ENCODE data around the gene IGLON5.

IGLON5 gene

DNA sequence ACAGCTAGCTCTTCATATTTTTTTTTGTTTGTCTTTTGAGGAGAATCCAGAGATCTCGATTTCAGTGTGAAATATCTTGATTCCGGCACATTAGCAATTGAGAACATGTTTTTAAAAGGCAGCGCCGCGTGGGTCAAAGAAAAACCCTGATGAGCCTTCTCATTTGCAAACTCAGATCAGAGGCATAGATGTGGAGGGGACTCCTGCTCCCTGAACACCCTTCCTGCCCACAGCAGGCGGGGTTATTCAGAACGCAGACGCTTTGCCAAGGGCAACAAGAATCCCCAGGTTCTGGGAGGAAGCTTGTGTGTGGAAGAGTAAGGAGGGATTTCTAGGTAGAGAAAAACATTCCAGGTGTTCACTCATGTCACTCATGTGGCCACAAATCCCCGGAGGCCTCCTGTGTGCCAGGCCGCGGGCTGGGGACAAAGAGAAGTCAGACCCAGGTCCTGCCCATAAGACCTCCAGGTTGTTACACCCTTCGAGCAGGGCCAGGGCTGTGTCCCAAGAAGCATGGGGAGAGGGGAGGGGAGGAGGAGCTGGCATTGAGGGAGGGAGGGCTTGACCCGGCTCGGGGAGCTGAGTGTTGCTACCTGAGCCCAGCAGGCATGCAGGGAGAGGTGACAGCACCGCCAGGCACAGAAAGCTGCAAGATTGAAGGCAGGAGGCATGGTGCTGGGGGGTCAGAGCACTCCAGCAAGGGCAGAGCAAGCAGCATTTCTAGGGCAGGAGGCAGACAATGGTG is 15.9 kb upstream of the IGLON5 start:
- TF ChIP-seq, protein P1, sequence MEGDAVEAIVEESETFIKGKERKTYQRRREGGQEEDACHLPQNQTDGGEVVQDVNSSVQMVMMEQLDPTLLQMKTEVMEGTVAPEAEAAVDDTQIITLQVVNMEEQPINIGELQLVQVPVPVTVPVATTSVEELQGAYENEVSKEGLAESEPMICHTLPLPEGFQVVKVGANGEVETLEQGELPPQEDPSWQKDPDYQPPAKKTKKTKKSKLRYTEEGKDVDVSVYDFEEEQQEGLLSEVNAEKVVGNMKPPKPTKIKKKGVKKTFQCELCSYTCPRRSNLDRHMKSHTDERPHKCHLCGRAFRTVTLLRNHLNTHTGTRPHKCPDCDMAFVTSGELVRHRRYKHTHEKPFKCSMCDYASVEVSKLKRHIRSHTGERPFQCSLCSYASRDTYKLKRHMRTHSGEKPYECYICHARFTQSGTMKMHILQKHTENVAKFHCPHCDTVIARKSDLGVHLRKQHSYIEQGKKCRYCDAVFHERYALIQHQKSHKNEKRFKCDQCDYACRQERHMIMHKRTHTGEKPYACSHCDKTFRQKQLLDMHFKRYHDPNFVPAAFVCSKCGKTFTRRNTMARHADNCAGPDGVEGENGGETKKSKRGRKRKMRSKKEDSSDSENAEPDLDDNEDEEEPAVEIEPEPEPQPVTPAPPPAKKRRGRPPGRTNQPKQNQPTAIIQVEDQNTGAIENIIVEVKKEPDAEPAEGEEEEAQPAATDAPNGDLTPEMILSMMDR (IDR thresholded peaks at IDR 0.05; ENCODE audit: extremely low read depth, missing control alignments) = no peak
- DNase-seq (ENCODE audit: low spot score) = no peak

DNA sequence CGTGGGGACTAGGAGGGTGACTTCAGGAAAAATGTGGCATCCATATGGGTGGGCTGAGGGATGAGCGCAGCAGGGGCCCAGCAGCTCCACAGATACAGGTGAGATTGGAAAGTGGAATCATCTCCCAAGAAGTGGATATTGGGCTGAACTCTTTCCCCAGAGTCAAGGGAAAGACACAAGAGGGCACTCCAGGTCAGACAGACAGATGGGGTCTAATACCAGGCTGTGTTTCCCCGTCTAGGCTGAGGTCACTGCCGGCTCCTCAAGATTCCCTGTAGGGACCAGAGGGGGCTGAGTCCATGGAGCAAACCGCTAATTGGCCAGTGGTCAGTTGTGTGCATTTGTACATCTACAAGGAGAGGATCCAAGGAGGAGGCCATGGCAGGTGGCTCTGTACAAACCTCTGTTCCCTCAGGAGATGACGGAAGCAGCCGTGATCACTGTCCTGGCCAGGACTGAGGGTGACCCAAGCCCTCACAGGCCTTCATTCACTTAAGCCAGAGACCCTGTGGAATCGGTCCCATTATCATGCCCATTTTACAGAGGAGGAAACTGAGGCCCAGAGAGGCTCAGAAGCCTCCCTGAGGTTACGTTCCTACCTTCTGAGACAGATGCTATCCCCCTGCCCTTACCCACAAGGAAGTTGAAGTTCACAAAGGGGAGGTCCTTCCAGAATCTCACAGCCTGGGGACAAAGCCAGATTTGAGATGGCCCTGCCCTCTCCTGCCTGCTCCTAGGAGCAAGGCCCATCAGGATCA is 14.9 kb upstream of the IGLON5 start:
- DNase-seq (ENCODE audit: low spot score) = no peak
- TF ChIP-seq, protein P1 (IDR thresholded peaks at IDR 0.05; ENCODE audit: extremely low read depth, missing control alignments) = no peak

DNA sequence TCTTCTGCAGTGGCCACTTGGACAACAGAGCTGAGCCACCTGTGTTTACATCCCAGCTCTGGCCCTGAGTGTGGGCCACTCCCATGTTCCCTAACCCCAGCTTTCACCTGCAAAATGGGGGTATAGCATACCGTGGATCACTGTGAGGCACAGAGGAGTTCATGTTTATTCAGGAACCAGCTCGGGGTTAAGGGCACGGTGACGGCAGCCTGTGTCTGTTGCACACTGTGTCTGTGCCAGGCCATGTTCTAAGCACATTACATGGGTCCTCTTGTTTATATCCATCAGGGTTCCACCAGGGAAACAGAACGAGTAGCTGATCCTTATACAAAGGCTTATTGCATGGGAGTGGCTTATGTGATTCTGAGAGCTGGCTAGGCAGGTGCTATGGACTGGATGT is 14.0 kb upstream of the IGLON5 start:
- no peak for DNase-seq (ENCODE audit: low spot score)

DNA sequence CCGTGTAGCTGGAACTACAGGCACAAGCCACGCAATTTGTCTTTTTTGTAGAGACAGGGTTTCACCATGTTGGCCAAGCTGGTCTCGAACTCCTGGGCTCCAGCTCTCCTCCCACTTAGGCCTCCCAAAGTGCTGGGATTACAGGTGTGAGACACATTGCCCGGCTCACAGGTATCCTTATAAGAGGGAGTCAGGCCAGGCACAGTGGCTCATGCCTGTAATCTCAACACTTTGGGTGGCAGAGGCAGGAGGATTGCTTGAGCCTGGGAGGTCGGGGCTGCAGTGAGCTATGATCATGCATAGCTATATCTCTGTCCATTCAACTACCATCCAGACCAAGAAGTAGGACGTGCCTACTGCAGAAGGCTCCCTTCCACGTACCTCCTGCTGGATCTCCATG is 10.2 kb upstream of the IGLON5 start:
- no peak for DNase-seq (ENCODE audit: low spot score)

More for the DNA sequence above, 14.0 kb upstream of the IGLON5 start:
- TF ChIP-seq, protein P1 (IDR thresholded peaks at IDR 0.05; ENCODE audit: extremely low read depth, missing control alignments) = no peak

DNA sequence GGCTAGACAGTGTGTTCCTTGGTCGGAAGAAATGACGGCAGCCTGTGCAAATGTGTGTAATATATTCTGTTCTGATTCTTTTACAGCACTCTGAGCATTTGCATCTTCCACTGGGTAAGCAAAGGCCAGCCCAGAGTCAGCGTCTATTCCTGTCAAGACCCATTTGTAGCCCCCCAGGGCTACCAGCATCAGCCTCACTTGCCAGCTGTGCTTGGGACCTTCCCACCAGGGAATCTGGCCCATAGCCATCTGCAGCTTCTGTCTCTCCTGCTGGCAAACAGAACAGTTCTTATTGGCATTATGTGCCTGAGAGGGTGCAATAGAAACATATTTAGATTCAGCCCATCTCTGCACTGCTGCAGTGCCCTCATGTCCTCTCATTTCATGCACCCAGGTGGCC is 6.0 kb upstream of the IGLON5 start:
- TF ChIP-seq, protein P1 (IDR thresholded peaks at IDR 0.05; ENCODE audit: extremely low read depth, missing control alignments) = no peak
- no peak for DNase-seq (ENCODE audit: low spot score)

More for the DNA sequence above, 10.2 kb upstream of the IGLON5 start:
- TF ChIP-seq, protein P1 (IDR thresholded peaks at IDR 0.05; ENCODE audit: extremely low read depth, missing control alignments) = no peak

DNA sequence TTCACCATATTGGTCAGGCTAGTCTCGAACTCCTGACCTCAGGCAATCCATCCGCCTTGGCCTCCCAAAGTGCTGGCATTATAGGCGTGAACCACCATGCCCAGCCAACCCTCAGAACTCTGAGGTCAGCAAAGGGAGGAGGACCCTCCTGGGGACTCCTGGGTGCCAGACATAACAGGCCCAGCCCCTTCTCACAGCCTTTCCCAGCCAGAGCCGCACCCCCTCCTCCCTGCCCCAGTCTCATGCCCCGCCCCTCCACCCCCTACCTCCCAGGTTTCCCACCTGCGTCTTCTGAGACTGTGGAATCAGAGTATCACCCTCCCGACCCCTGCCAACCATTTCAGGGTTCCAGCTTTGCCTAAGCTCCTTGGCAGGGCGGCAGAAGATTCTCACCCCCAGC is 5.2 kb downstream of the IGLON5 start:
- TF ChIP-seq, protein P1 (IDR thresholded peaks at IDR 0.05; ENCODE audit: extremely low read depth, missing control alignments) = no peak
- DNase-seq (ENCODE audit: low spot score) = no peak

DNA sequence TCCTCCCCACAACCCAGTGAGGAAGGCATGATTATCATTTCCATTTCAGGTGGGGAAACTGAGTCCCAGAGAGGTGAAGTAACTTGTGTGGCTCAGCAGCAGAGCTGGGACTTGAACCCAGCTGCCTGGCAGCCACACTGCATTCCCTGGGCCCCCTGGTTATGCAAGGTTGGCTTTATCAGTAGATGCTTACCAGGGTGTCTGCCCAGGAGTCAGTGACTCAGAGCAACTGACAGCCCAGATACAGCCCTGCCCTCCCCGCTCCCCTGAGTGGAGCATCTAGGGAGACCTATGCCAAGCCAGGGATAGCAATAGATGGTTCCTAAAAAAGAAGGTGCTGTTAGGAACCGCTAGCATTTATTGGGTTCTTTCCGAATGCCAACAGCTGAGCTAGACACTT is 5.9 kb downstream of the IGLON5 start:
- TF ChIP-seq, protein P1 (IDR thresholded peaks at IDR 0.05; ENCODE audit: extremely low read depth, missing control alignments) = no peak
- no peak for DNase-seq (ENCODE audit: low spot score)

Data from GM20000 (cell line).